CD4-positive, CD25-positive, alpha-beta regulatory T cell (primary cell): Measurements from ENCODE around the gene UBL5. TPM values are rescaled to one million over a fixed set of nuclear protein-coding genes. Genes with fewer than 3 reads are reported as not detected.

ENCODE experiments used
- ATAC-seq, 2 donors: fragments of 150-1000 bp; cut with Tn5 transposase; one replicate each; pipeline ENCODE4 v1.10.0; 2021; ENCODE audit warnings: low read depth in 2 of 2, moderate number of reproducible peaks in 2 of 2, moderate library complexity in 1 of 2
- DNase-seq, 3 donors: peaks; one replicate each; pipeline versions ENCODE4 v3.0.0 to v3.0.0-alpha.2; 2012 to 2022; ENCODE audit warnings: mixed read lengths in 1 of 3
- H3K27ac ChIP-seq: one replicate; pipeline ENCODE4 v1.7.0; 2013; ENCODE audit warnings: mild to moderate bottlenecking, low read length; ENCODE audit not compliant: insufficient read depth, poor library complexity, severe bottlenecking
- H3K27me3 ChIP-seq: one replicate; pipeline ENCODE4 v1.7.0; 2013; ENCODE audit warnings: low read length; ENCODE audit not compliant: control insufficient read depth, insufficient read depth
- H3K36me3 ChIP-seq: one replicate; pipeline ENCODE4 v1.7.0; 2013; ENCODE audit warnings: mild to moderate bottlenecking, low read length, moderate library complexity; ENCODE audit not compliant: control insufficient read depth, insufficient read depth
- H3K4me1 ChIP-seq: 2 replicates; pipeline ENCODE4 v1.7.0; 2013; ENCODE audit warnings: mild to moderate bottlenecking, low read length; ENCODE audit not compliant: insufficient read depth, control insufficient read depth, poor library complexity, severe bottlenecking
- H3K4me3 ChIP-seq: one replicate; pipeline ENCODE4 v1.7.0; 2013; ENCODE audit warnings: low read depth, mild to moderate bottlenecking, low read length, moderate library complexity
- H3K9me3 ChIP-seq, 2 experiments: 1 replicate in 1 of 2; 2 replicates in 1 of 2; pipeline ENCODE4 v1.7.0; 2013; ENCODE audit warnings: low read length in 2 of 2, mild to moderate bottlenecking in 1 of 2, moderate library complexity in 1 of 2; ENCODE audit not compliant: control insufficient read depth in 2 of 2
- H3K27ac Mint-ChIP-seq, 3 donors: one replicate each; pipeline ENCODE4 v1.8.0; 2020 to 2022; ENCODE audit warnings: mild to moderate bottlenecking in 3 of 3, mixed read lengths in 3 of 3, moderate library complexity in 2 of 3
- H3K27me3 Mint-ChIP-seq: one replicate; pipeline ENCODE4 v1.8.0; 2022; ENCODE audit warnings: mild to moderate bottlenecking, mixed read lengths
- H3K36me3 Mint-ChIP-seq: one replicate; pipeline ENCODE4 v1.8.0; 2020; ENCODE audit warnings: mixed read lengths
- H3K4me1 Mint-ChIP-seq, 4 donors: one replicate each; pipeline ENCODE4 v1.8.0; 2020 to 2022; ENCODE audit warnings: mixed read lengths in 4 of 4, mild to moderate bottlenecking in 1 of 4
- H3K4me3 Mint-ChIP-seq, 4 donors: one replicate each; pipeline ENCODE4 v1.8.0; 2020 to 2022; ENCODE audit warnings: mild to moderate bottlenecking in 4 of 4, mixed read lengths in 4 of 4, moderate library complexity in 3 of 4
- H3K9me3 Mint-ChIP-seq, 7 donors: one replicate each; pipeline ENCODE4 v1.8.0; 2020 to 2022; ENCODE audit warnings: mixed read lengths in 7 of 7, mild to moderate bottlenecking in 3 of 7, moderate library complexity in 2 of 7
- polyA plus RNA-seq, 4 donors: library from polyadenylated mRNA; unstranded; fragments of 300-500 nt; fragmentation: Illumina TruSeq; gene quantifications; one replicate each; pipeline ENCODE4 v1.2.3, GENCODE V29; 2021
- total RNA-seq: library from RNA; stranded (reverse); gene quantifications from one replicate; pipeline ENCODE4 v1.2.3, GENCODE V29; 2022

Gene UBL5
- total and polyA plus RNA-seq, 5 donors from 2014 or later, result 234 to 952 (median 820) TPM

GRCh38 chr19:9848060-9848459 is 20.3 kb downstream of the UBL5 start:
- Mint-ChIP-seq H3K4me1 (peaks cover 0 to 42% (median 18%) of the 10 kb centered on the region in 4 donors), H3K27me3 (no peaks in the 10 kb centered on the region), H3K36me3 (peaks cover 29% of the 10 kb centered on the region), H3K4me3 (no peak overlapping the region), H3K9me3 (peaks cover 0 to 2% (median 0%) of the 10 kb centered on the region in 7 donors), H3K27ac (peak overlapping the region in 1 of 3 donors; percentile 15)
- Histone ChIP-seq H3K27me3 (no peaks in the 10 kb centered on the region), H3K4me3 (no peak overlapping the region), H3K9me3 (no peaks in the 10 kb centered on the region), H3K4me1 (peaks cover 10% of the 10 kb centered on the region), H3K27ac (no peak overlapping the region), H3K36me3 (peaks cover 46% of the 10 kb centered on the region)
- DNase-seq (peak in 1 of 3 donors; percentile 20), ATAC-seq (peak in 1 of 2 donors; percentile 61)

- no peaks in the 10 kb centered on the region for H3K9me3 ChIP-seq
- Mint-ChIP-seq H3K9me3 (peaks cover 0 to 2% (median 0%) of the 10 kb centered on the region in 7 donors), H3K27me3 (no peaks in the 10 kb centered on the region), H3K27ac (peak overlapping the region in 1 of 3 donors; percentile 15), H3K4me1 (peaks cover 0 to 40% (median 22%) of the 10 kb centered on the region in 4 donors), H3K36me3 (peaks cover 25% of the 10 kb centered on the region), H3K4me3 (no peak overlapping the region)
- no peak overlapping the region for H3K27ac ChIP-seq
- no peaks in the 10 kb centered on the region for H3K27me3 ChIP-seq
- H3K4me1 ChIP-seq, result peaks cover 13% of the 10 kb centered on the region
- no peak overlapping the region for H3K4me3 ChIP-seq
- H3K36me3 ChIP-seq, result peaks cover 40% of the 10 kb centered on the region
- DNase-seq (no peak), ATAC-seq (no peak)
These were observed 21.0 kb downstream of the UBL5 start for GRCh38 chr19:9848762-9849161.

DNA sequence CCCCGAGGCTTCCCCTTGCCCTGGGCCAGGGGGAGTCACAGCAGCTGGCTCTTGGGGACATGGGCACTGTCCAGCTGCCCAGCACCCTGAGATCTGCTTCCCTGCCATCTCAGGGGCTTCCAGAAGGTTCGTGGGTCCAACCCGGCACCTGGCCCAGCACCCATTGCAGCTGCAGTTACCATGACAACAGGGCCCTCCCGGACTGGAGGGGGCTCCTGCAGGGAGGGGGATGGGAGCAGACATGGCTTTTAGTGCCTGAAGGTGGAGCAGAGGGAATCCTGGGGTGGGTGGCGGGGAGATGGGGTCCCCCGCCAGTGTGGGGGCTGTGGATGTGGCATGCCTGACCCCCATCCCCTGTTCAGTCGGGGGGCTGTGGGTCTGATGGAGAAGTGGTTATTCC is 22.1 kb downstream of the UBL5 start:
- Histone ChIP-seq H3K36me3 (peaks cover 32% of the 10 kb centered on the region), H3K9me3 (no peaks in the 10 kb centered on the region), H3K4me1 (peaks cover 20% of the 10 kb centered on the region), H3K4me3 (no peak overlapping the region), H3K27ac (no peak overlapping the region), H3K27me3 (no peaks in the 10 kb centered on the region)
- Mint-ChIP-seq H3K4me1 (peaks cover 0 to 48% (median 29%) of the 10 kb centered on the region in 4 donors), H3K36me3 (peaks cover 23% of the 10 kb centered on the region), H3K27me3 (no peaks in the 10 kb centered on the region), H3K9me3 (peaks cover 0 to 2% (median 0%) of the 10 kb centered on the region in 7 donors), H3K27ac (peak overlapping the region in 1 of 3 donors; percentile 38), H3K4me3 (no peak overlapping the region)
- DNase-seq (no peak), ATAC-seq (no peak)

- Histone ChIP-seq H3K4me1 (peaks cover 23% of the 10 kb centered on the region), H3K4me3 (no peak overlapping the region), H3K27me3 (no peaks in the 10 kb centered on the region), H3K36me3 (peaks cover 29% of the 10 kb centered on the region), H3K27ac (no peak overlapping the region), H3K9me3 (no peaks in the 10 kb centered on the region)
- DNase-seq, result no peak
- Mint-ChIP-seq H3K4me1 (peaks cover 0 to 47% (median 28%) of the 10 kb centered on the region in 4 donors), H3K9me3 (peaks cover 0 to 2% (median 0%) of the 10 kb centered on the region in 7 donors), H3K36me3 (peaks cover 17% of the 10 kb centered on the region), H3K27me3 (no peaks in the 10 kb centered on the region), H3K27ac (no peak overlapping the region), H3K4me3 (no peak overlapping the region)
- ATAC-seq, result no peak
These were observed 22.7 kb downstream of the UBL5 start for GRCh38 chr19:9850235-9850959.

- Mint-ChIP-seq H3K27ac (peak overlapping the region in 2 of 3 donors; percentile 67), H3K36me3 (peaks cover 22% of the 10 kb centered on the region), H3K27me3 (no peaks in the 10 kb centered on the region), H3K4me3 (peak overlapping the region in 1 of 4 donors; percentile 29), H3K4me1 (peaks cover 13 to 68% (median 47%) of the 10 kb centered on the region in 4 donors), H3K9me3 (peaks cover 0 to 2% (median 0%) of the 10 kb centered on the region in 7 donors)
- no peak overlapping the region for H3K27ac ChIP-seq
- peaks cover 4% of the 10 kb centered on the region for H3K36me3 ChIP-seq
- ATAC-seq (no peak), DNase-seq (no peak)
- H3K27me3 ChIP-seq, result no peaks in the 10 kb centered on the region
- no peaks in the 10 kb centered on the region for H3K9me3 ChIP-seq
- H3K4me3 ChIP-seq, result no peak overlapping the region
- peaks cover 49% of the 10 kb centered on the region for H3K4me1 ChIP-seq
These were observed 26.6 kb downstream of the UBL5 start for GRCh38 chr19:9854282-9854846.

GRCh38 chr19:9856609-9857008 is 28.9 kb downstream of the UBL5 start:
- no peak for DNase-seq
- peaks cover 4% of the 10 kb centered on the region for H3K36me3 ChIP-seq
- no peak for ATAC-seq
- no peaks in the 10 kb centered on the region for H3K9me3 ChIP-seq
- H3K4me1 ChIP-seq, result peaks cover 66% of the 10 kb centered on the region
- peak overlapping the region; percentile 86 for H3K4me3 ChIP-seq
- Mint-ChIP-seq H3K36me3 (peaks cover 22% of the 10 kb centered on the region), H3K9me3 (peaks cover 0 to 2% (median 0%) of the 10 kb centered on the region in 7 donors), H3K27ac (peak overlapping the region; percentile 95 to 100 (median 98)), H3K27me3 (no peaks in the 10 kb centered on the region), H3K4me3 (peak overlapping the region; percentile 83 to 99 (median 98)), H3K4me1 (peaks cover 13 to 85% (median 55%) of the 10 kb centered on the region in 4 donors)
- no peaks in the 10 kb centered on the region for H3K27me3 ChIP-seq
- peak overlapping the region; percentile 24 for H3K27ac ChIP-seq

DNA sequence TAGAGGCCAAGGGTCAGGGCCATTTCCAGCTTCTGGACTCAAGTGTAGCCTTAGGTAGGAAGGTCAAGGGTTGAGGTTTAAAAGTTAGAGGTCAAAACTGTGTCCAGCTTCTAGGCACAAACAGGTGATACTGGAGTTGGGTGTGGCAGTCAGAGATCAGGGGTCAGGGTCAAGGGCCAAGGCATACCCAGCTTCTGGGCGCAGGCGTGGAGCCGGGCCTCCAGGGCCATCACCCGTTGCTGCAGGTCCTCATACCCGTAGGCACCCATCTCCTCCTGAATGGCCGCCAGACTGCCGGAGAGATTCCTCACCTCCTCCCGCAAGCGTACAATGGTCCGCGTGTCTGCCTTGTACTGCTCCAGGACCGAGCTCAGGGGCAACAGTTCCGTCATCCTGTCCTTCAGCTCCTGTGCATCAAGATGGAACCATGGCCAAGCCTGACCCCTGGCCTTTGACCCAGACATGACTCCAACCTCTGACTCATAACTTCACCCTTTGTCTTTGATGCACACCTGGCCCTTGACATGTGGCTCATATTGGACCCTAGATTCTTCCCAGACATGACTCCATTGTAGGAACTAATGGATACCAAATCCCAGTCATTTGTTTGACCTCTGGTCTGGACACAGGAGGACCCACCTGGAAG is 29.5 kb downstream of the UBL5 start:
- peak overlapping the region; percentile 71 for H3K27ac ChIP-seq
- no peak for DNase-seq
- ATAC-seq, result no peak
- Mint-ChIP-seq H3K27me3 (no peaks in the 10 kb centered on the region), H3K9me3 (peaks cover 0 to 2% (median 0%) of the 10 kb centered on the region in 7 donors), H3K4me1 (peaks cover 13 to 86% (median 57%) of the 10 kb centered on the region in 4 donors), H3K27ac (peak overlapping the region; percentile 95 to 100 (median 98)), H3K36me3 (peaks cover 19% of the 10 kb centered on the region), H3K4me3 (peak overlapping the region; percentile 94 to 99 (median 98))
- H3K27me3 ChIP-seq, result no peaks in the 10 kb centered on the region
- H3K4me1 ChIP-seq, result peaks cover 72% of the 10 kb centered on the region
- peak overlapping the region; percentile 86 for H3K4me3 ChIP-seq
- H3K36me3 ChIP-seq, result peaks cover 4% of the 10 kb centered on the region
- no peaks in the 10 kb centered on the region for H3K9me3 ChIP-seq
